ENCODE measurements around the gene CNIH3.

DNA sequence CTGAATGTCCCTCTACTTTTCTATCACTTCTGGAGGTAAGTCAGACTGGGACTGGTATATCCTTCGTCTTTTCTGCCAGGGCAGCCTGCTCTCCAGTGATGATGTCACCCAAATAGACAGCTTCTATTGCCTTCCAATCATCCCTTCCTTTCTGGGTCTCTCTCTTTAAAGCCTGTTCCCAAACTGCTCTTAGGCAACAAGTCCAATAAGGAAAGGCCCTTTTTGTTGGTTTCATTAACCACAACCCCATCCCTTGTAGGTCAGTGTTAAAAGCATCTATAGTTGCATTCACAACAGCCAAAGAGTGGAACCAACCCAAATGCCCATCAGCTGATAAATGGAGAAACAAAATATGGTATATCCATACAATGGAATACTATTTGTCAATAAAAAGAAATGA, 114.4 kb downstream of the CNIH3 start:
- TF ChIP-seq POLR2A (IDR thresholded peaks at IDR 0.05) = no peak
- TF ChIP-seq, protein P1, sequence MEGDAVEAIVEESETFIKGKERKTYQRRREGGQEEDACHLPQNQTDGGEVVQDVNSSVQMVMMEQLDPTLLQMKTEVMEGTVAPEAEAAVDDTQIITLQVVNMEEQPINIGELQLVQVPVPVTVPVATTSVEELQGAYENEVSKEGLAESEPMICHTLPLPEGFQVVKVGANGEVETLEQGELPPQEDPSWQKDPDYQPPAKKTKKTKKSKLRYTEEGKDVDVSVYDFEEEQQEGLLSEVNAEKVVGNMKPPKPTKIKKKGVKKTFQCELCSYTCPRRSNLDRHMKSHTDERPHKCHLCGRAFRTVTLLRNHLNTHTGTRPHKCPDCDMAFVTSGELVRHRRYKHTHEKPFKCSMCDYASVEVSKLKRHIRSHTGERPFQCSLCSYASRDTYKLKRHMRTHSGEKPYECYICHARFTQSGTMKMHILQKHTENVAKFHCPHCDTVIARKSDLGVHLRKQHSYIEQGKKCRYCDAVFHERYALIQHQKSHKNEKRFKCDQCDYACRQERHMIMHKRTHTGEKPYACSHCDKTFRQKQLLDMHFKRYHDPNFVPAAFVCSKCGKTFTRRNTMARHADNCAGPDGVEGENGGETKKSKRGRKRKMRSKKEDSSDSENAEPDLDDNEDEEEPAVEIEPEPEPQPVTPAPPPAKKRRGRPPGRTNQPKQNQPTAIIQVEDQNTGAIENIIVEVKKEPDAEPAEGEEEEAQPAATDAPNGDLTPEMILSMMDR (IDR thresholded peaks at IDR 0.05) = no peak
